Midbrain (tissue), 1 donor: ENCODE data around the gene MSX1.

Experiments used
- DNase-seq: peaks from one replicate; lab custom pipeline; 2025; lab: John Stamatoyannopoulos, UW

Gene MSX1

GRCh38 chr4:4841156-4841555, 18.3 kb upstream of the MSX1 start:
- DNase-seq: no peak

- DNase-seq: no peak
Observed at GRCh38 chr4:4842476-4843441, 16.7 kb upstream of the MSX1 start.

- DNase-seq: no peak
Observed at GRCh38 chr4:4843635-4844291, 15.7 kb upstream of the MSX1 start.

GRCh38 chr4:4845027-4845426, 14.4 kb upstream of the MSX1 start:
- no peak for DNase-seq

- no peak for DNase-seq
Observed at GRCh38 chr4:4847011-4847410, 12.5 kb upstream of the MSX1 start.

GRCh38 chr4:4848540-4848939, 10.9 kb upstream of the MSX1 start:
- no peak for DNase-seq

- DNase-seq: no peak
Observed at GRCh38 chr4:4849106-4849505, 10.4 kb upstream of the MSX1 start.

GRCh38 chr4:4849524-4850193, 9.8 kb upstream of the MSX1 start:
- no peak for DNase-seq

- no peak for DNase-seq
Observed at GRCh38 chr4:4851081-4851480, 8.4 kb upstream of the MSX1 start.

GRCh38 chr4:4851906-4852305, 7.6 kb upstream of the MSX1 start:
- DNase-seq: no peak

- DNase-seq: no peak
Observed at GRCh38 chr4:4852591-4853362, 6.7 kb upstream of the MSX1 start.

GRCh38 chr4:4853371-4853823, 6.1 kb upstream of the MSX1 start:
- DNase-seq: no peak

GRCh38 chr4:4853921-4854648, 5.4 kb upstream of the MSX1 start:
- DNase-seq: no peak

- no peak for DNase-seq
Observed at GRCh38 chr4:4854649-4855295, 4.7 kb upstream of the MSX1 start.

GRCh38 chr4:4855301-4856070, 4.0 kb upstream of the MSX1 start:
- no peak for DNase-seq

GRCh38 chr4:4856071-4857000, 3.1 kb upstream of the MSX1 start:
- no peak for DNase-seq

- no peak for DNase-seq
Observed at GRCh38 chr4:4857001-4857808, 2.3 kb upstream of the MSX1 start.
